HG02973 (cell line): ENCODE data around the gene DCTPP1.

Source experiments
- ATAC-seq: cut with Tn5 transposase; IDR thresholded peaks from one replicate; pipeline ENCODE4 v1.9.1; 2021; ENCODE audit warnings: moderate library complexity; ENCODE audit not compliant: unreplicated experiment

The DCTPP1 gene

GRCh38 chr16:30383521-30383920 lies 46.3 kb downstream of the DCTPP1 start:
- no peak for ATAC-seq

GRCh38 chr16:30382111-30382881 lies 47.5 kb downstream of the DCTPP1 start, which contains the start of gene SEPTIN1:
TSS of gene SEPTIN1 (minus strand) at chr16:30382561. CDS start at chr16:30382542, 19 bp downstream.
- ATAC-seq: no peak

GRCh38 chr16:30381291-30382041 lies 48.4 kb downstream of the DCTPP1 start:
- no peak for ATAC-seq

GRCh38 chr16:30380803-30381208 lies 49.0 kb downstream of the DCTPP1 start:
- ATAC-seq: no peak

- no peak for ATAC-seq
These were observed 49.6 kb downstream of the DCTPP1 start for GRCh38 chr16:30380072-30380802.

- no peak for ATAC-seq
These were observed 50.6 kb downstream of the DCTPP1 start for GRCh38 chr16:30379158-30379783.

GRCh38 chr16:30378236-30379157 lies 51.3 kb downstream of the DCTPP1 start:
- ATAC-seq: peak; percentile 78

GRCh38 chr16:30377812-30378235 lies 52.0 kb downstream of the DCTPP1 start:
- peak; percentile 7 for ATAC-seq

GRCh38 chr16:30377050-30377811 lies 52.6 kb downstream of the DCTPP1 start:
- ATAC-seq: peak; percentile 2

GRCh38 chr16:30376461-30376902 lies 53.3 kb downstream of the DCTPP1 start:
- ATAC-seq: no peak

- ATAC-seq: no peak
These were observed 54.0 kb downstream of the DCTPP1 start for GRCh38 chr16:30375864-30376263.

- ATAC-seq: no peak
These were observed 55.3 kb downstream of the DCTPP1 start, which contains the start of gene MYL11 for GRCh38 chr16:30374538-30374937. TSS of gene MYL11 (plus strand) at chr16:30374802. CDS start at chr16:30374858, 56 bp downstream.
